Measurements from ENCODE around the gene SLC39A7.

- no peak for TF ChIP-seq REST (IDR thresholded peaks at IDR 0.05; ENCODE audit: insufficient replicate concordance, low read depth)
- TF ChIP-seq CTCF (IDR thresholded peaks at IDR 0.05; ENCODE audit: insufficient read depth, low read length), result no peak
- no peak for TF ChIP-seq GABPA (IDR thresholded peaks at IDR 0.05; ENCODE audit: low read depth)
Measured at GRCh38 chr6:33171880-33172687, 28.6 kb upstream of the SLC39A7 start.

Measured in HL-60 (cell line).